HL-60 (cell line): Measurements from ENCODE around the gene KLC4.

Source experiments
- DNase-seq, 2 experiments: peaks; one replicate each; pipeline ENCODE4 v3.0.0-alpha.2; 2010 to 2020; ENCODE audit warnings: low read depth in 1 of 2, low spot score in 1 of 2
- H3K27ac ChIP-seq: fragments of 250-450 bp; sonication (Bioruptor Pico); replicated peaks from 2 replicates; pipeline ENCODE4 v1.5.1; 2020; ENCODE audit warnings: mild to moderate bottlenecking, moderate library complexity
- H3K27me3 ChIP-seq: fragments of 250-450 bp; sonication (Bioruptor Pico); 2 replicates; pipeline ENCODE4 v1.5.1; 2021; ENCODE audit warnings: mild to moderate bottlenecking, moderate library complexity; ENCODE audit not compliant: insufficient read depth, poor library complexity, severe bottlenecking
- H3K4me3 ChIP-seq: replicated peaks from 2 replicates; pipeline ENCODE4 v1.5.1; 2011; ENCODE audit warnings: mild to moderate bottlenecking, control low read depth, low read length; ENCODE audit not compliant: insufficient read depth
- GABPA ChIP-seq: IDR thresholded peaks from 2 replicates; pipeline ENCODE4 v1.6.1; 2012; ENCODE audit warnings: low read depth
- POLR2AphosphoS5 ChIP-seq: IDR thresholded peaks from 2 replicates; pipeline ENCODE4 v1.6.1; 2012; ENCODE audit warnings: low read depth
- SPI1 ChIP-seq: IDR thresholded peaks from 2 replicates; pipeline ENCODE4 v1.6.1; 2012; ENCODE audit warnings: low read depth, mild to moderate bottlenecking, borderline replicate concordance
- TF ChIP-seq, protein P1 (sequence below): IDR thresholded peaks from one replicate; pipeline ENCODE4 v1.5.1; 2011; ENCODE audit warnings: low read length, control low read depth, inconsistent platforms; ENCODE audit not compliant: insufficient read depth
- TF ChIP-seq, protein P2 (sequence below): IDR thresholded peaks from 2 replicates; pipeline ENCODE4 v1.6.1; 2012; ENCODE audit warnings: low read depth; ENCODE audit not compliant: insufficient replicate concordance

Gene KLC4

DNA sequence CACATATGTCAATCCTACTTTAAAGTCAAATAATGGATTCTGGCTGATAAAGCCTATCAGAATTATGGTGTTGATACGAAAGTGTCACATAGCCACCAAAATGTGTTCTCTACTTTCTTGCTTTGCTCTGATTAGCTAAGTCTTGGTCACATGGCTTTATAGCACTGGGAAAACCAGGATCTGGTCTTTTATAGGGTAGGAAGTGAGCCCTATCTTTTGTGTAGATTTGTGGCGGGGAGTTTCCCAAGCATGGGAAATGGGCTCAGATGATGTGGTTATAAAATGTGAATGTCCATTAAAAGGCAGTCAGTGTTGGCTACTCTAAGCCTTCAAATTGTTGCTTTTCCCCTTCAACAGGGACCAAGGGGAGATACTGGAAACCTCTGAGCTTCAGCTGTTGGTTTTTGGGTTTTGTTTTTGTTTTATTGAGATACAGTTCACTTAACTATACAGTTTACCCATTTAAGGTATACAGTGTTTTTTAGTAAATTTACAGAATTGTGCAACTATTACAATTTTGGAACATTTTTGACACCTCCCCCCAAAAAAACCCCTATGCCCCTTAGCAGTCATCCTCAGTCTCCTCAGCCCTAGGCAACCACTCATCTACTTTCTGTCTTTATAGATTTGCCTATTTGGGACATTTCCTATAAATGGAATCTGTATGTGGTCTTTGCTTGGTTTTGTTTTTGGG lies 25.8 kb upstream of the KLC4 start:
- Histone ChIP-seq H3K27ac (no peak overlapping the region), H3K4me3 (no peak overlapping the region), H3K27me3 (no peaks in the 10 kb centered on the region)
- no peak for DNase-seq
- TF ChIP-seq, protein P1, sequence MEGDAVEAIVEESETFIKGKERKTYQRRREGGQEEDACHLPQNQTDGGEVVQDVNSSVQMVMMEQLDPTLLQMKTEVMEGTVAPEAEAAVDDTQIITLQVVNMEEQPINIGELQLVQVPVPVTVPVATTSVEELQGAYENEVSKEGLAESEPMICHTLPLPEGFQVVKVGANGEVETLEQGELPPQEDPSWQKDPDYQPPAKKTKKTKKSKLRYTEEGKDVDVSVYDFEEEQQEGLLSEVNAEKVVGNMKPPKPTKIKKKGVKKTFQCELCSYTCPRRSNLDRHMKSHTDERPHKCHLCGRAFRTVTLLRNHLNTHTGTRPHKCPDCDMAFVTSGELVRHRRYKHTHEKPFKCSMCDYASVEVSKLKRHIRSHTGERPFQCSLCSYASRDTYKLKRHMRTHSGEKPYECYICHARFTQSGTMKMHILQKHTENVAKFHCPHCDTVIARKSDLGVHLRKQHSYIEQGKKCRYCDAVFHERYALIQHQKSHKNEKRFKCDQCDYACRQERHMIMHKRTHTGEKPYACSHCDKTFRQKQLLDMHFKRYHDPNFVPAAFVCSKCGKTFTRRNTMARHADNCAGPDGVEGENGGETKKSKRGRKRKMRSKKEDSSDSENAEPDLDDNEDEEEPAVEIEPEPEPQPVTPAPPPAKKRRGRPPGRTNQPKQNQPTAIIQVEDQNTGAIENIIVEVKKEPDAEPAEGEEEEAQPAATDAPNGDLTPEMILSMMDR: no peak
- TF ChIP-seq SPI1 (no peak), GABPA (no peak), POLR2AphosphoS5 (no peak)
- TF ChIP-seq, protein P2, sequence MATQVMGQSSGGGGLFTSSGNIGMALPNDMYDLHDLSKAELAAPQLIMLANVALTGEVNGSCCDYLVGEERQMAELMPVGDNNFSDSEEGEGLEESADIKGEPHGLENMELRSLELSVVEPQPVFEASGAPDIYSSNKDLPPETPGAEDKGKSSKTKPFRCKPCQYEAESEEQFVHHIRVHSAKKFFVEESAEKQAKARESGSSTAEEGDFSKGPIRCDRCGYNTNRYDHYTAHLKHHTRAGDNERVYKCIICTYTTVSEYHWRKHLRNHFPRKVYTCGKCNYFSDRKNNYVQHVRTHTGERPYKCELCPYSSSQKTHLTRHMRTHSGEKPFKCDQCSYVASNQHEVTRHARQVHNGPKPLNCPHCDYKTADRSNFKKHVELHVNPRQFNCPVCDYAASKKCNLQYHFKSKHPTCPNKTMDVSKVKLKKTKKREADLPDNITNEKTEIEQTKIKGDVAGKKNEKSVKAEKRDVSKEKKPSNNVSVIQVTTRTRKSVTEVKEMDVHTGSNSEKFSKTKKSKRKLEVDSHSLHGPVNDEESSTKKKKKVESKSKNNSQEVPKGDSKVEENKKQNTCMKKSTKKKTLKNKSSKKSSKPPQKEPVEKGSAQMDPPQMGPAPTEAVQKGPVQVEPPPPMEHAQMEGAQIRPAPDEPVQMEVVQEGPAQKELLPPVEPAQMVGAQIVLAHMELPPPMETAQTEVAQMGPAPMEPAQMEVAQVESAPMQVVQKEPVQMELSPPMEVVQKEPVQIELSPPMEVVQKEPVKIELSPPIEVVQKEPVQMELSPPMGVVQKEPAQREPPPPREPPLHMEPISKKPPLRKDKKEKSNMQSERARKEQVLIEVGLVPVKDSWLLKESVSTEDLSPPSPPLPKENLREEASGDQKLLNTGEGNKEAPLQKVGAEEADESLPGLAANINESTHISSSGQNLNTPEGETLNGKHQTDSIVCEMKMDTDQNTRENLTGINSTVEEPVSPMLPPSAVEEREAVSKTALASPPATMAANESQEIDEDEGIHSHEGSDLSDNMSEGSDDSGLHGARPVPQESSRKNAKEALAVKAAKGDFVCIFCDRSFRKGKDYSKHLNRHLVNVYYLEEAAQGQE: no peak

DNA sequence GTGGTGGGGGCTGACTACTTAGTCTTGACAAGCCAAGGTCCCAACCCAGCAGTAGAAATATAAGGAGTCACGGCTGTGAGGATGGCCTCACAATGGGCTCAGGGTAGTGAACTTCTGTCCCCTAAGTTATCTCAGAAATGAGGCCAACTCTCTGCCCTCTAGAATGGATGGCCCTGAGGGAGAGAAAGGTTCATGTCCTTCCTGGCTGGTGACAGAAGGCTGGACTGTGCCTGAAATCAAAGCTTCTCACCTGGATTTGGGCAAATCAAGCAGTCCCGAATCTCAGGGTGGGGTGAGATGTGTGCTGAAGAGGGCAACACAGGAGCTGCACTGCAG lies 25.3 kb upstream of the KLC4 start:
- Histone ChIP-seq H3K27ac (no peak overlapping the region), H3K4me3 (no peak overlapping the region), H3K27me3 (no peaks in the 10 kb centered on the region)
- TF ChIP-seq SPI1 (no peak), POLR2AphosphoS5 (no peak), GABPA (no peak)
- TF ChIP-seq, protein P1: no peak
- TF ChIP-seq, protein P2: no peak
- no peak for DNase-seq

DNA sequence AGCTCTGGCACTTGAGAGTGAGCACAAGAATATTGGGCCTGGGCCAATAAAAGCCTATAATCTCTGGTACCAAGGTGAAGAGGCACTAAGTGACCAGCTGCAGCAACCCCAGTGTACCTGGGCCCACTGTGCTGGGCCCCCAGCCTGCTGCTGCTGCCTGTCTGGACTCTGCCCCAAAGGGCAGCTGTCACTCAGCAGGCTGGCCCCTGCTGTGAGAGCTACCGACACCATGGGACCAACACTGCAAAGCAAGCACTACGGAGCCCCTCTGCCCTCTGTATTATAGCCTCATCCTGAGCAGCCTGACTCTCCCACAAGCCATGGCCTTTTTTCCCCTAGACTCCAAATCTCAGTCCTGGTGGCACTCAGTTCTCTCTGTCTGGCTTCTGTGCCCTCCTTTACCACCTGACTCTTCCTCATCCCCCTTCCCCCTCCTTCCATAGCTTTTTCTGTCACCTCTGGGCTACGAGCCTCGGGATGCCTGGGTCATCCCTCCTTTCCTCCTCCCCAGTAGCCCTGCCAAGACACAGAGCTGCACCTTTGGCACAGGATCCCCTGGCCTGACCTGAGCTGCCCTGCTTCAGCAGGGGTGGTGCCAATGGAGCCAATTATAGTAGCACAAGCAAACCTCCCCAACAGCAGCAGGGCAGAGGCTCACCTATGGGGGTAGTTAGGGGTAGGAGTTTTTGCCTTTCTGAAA lies 23.8 kb upstream of the KLC4 start:
- Histone ChIP-seq H3K27ac (no peak overlapping the region), H3K4me3 (no peak overlapping the region), H3K27me3 (no peaks in the 10 kb centered on the region)
- TF ChIP-seq POLR2AphosphoS5 (no peak), GABPA (no peak), SPI1 (no peak)
- TF ChIP-seq, protein P2: no peak
- TF ChIP-seq, protein P1: no peak
- no peak for DNase-seq
